Right lobe of liver (tissue), 6 donors: ENCODE data around the gene GPC2. TPM values are rescaled to one million over a fixed set of nuclear protein-coding genes. Genes with fewer than 3 reads are reported as not detected.

Experiments used
- ATAC-seq, 4 donors: fragments of 200-7000 bp; cut with Tn5 transposase; one replicate each; pipeline ENCODE4 v1.9.1; 2020; ENCODE audit warnings: mild to moderate bottlenecking in 4 of 4, moderate library complexity in 4 of 4
- DNase-seq, 3 donors: peaks; one replicate each; pipeline ENCODE4 v3.0.0-alpha.2; 2020
- H3K27ac ChIP-seq, 3 donors: fragments of 200-600 bp; one replicate each; pipeline ENCODE4 v1.8.0; 2022
- H3K27me3 ChIP-seq, 2 donors: fragments of 200-600 bp; one replicate each; pipeline ENCODE4 v1.8.0; 2022
- H3K36me3 ChIP-seq, 4 donors: fragments of 200-600 bp; sonication (generic) in 1 of 4; one replicate each; pipeline versions ENCODE4 v1.5.1 to v1.8.0; 2017 to 2022; ENCODE audit warnings: control low read depth in 1 of 4
- H3K4me1 ChIP-seq, 4 donors: fragments of 200-600 bp; sonication (generic) in 1 of 4; one replicate each; pipeline versions ENCODE4 v1.5.1 to v1.8.0; 2017 to 2022; ENCODE audit warnings: control low read depth in 1 of 4
- H3K4me3 ChIP-seq, 3 donors: fragments of 200-600 bp; one replicate each; pipeline ENCODE4 v1.8.0; 2022
- H3K9me3 ChIP-seq, 4 donors: fragments of 200-600 bp; sonication (generic) in 1 of 4; one replicate each; pipeline versions ENCODE4 v1.5.1 to v1.8.0; 2017 to 2022; ENCODE audit warnings: control low read depth in 1 of 4
- POLR2A ChIP-seq: fragments of 450-650 bp; IDR thresholded peaks from one replicate; pipeline ENCODE4 v1.6.1; 2017; ENCODE audit warnings: antibody characterized with exemption, mild to moderate bottlenecking
- WGBS: methylation state at CpG from one replicate; pipeline ENCODE4 v1.1.6; 2018; ENCODE audit warnings: low coverage, low lambda C conversion rate; ENCODE audit not compliant: insufficient coverage; ENCODE audit errors: missing lambda C conversion rate; 5-methylcytosine and 5-hydroxymethylcytosine counted together
- intact Hi-C, 2 donors: fragments of 100-400 bp; cut with DNase I; formaldehyde crosslinking; loops; one replicate each; pipeline versions ENCODE4 v1.11.2 to v1.14.1; 2022
- total RNA-seq, 6 experiments: library from RNA; depleted of rRNA in 2 of 6; stranded (reverse); fragments of >200 nt in 2 of 6; fragmentation: NEBNext Ultra II Directional in 3 of 6; extraction: Animal tissue kit (Norgen Biotek cat#: 25700) in 3 of 6; gene quantifications; one replicate each; pipeline versions ENCODE4 v1.1.0 to v1.2.4, GENCODE V29; 2016 to 2023
- TF ChIP-seq, protein P1 (sequence below), 4 donors: fragments of 200-600 bp in 3 of 4; fragments of 450-650 bp in 1 of 4; IDR thresholded peaks; one replicate each; pipeline versions ENCODE4 v1.5.1 to v1.8.0; 2016 to 2022; ENCODE audit warnings: antibody characterized with exemption in 4 of 4, mild to moderate bottlenecking in 2 of 4
- donor health status: DM: no; HTN: yes; CAD: no.
- donor health status: DM: no; HTN: no; CAD: no.
- donor health status: DM: no; HTN: no; CAD: no.
- donor health status: DM: no; HTN: yes; CAD: no.
- donor health status: DM: no; HTN: yes; CAD: no.

The GPC2 gene
- total RNA-seq, 6 experiments from 2014 or later, result 0.35 to 0.40 TPM; not detected in 4

- WGBS, result 90% methylated on average over 6 of the region's 14 CpGs
- H3K4me1 ChIP-seq, result peaks cover 0 to 6% (median 2%) of the 10 kb centered on the region in 4 donors
Measured at GRCh38 chr7:100175296-100175935, 1.8 kb downstream of the GPC2 start.

DNA sequence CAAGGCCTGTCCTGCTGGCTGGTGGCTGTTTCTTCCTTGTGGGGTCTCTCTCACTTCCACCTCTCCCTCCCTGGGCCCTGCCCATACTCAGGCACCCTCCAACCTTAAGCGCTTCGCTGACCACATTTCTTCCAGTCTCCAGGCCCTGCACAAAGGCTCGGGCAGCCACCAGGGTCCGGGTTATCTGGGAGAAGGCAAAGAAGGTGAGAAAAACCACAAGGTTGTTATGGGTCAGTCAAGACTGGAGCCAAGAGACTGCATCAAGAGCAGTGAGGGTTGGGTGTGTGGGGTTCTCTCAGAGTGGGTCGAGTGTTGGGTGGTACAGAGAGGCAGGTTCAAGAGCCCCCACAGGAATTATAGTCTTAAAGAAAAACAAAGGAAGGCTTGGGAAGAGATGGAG, 2.6 kb downstream of the GPC2 start:
- no peaks in the 10 kb centered on the region for H3K9me3 ChIP-seq
- ATAC-seq (no peak), DNase-seq (peak in 1 of 3 donors; percentile 11)
- 88% methylated on average over 5 of the region's 5 CpGs for WGBS
- intact Hi-C loops, result no loop called here
- no peak overlapping the region for H3K4me3 ChIP-seq
- H3K36me3 ChIP-seq, result no peaks in the 10 kb centered on the region
- no peaks in the 10 kb centered on the region for H3K27me3 ChIP-seq
- H3K4me1 ChIP-seq, result peaks cover 0 to 6% (median 2%) of the 10 kb centered on the region in 4 donors
- TF ChIP-seq, protein P1, sequence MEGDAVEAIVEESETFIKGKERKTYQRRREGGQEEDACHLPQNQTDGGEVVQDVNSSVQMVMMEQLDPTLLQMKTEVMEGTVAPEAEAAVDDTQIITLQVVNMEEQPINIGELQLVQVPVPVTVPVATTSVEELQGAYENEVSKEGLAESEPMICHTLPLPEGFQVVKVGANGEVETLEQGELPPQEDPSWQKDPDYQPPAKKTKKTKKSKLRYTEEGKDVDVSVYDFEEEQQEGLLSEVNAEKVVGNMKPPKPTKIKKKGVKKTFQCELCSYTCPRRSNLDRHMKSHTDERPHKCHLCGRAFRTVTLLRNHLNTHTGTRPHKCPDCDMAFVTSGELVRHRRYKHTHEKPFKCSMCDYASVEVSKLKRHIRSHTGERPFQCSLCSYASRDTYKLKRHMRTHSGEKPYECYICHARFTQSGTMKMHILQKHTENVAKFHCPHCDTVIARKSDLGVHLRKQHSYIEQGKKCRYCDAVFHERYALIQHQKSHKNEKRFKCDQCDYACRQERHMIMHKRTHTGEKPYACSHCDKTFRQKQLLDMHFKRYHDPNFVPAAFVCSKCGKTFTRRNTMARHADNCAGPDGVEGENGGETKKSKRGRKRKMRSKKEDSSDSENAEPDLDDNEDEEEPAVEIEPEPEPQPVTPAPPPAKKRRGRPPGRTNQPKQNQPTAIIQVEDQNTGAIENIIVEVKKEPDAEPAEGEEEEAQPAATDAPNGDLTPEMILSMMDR (IDR thresholded peaks at IDR 0.05), result no peak
- no peak for TF ChIP-seq POLR2A
- H3K27ac ChIP-seq, result no peak overlapping the region

More at GRCh38 chr7:100175296-100175935, 1.8 kb downstream of the GPC2 start:
- H3K9me3 ChIP-seq, result no peaks in the 10 kb centered on the region
- intact Hi-C loops, result no loop called here
- DNase-seq (peak in 1 of 3 donors; percentile 44), ATAC-seq (no peak)
- H3K4me3 ChIP-seq, result no peak overlapping the region
- H3K36me3 ChIP-seq, result no peaks in the 10 kb centered on the region
- H3K27ac ChIP-seq, result no peak overlapping the region
- no peaks in the 10 kb centered on the region for H3K27me3 ChIP-seq
- TF ChIP-seq, protein P1 (IDR thresholded peaks at IDR 0.05), result no peak
- TF ChIP-seq POLR2A, result no peak

- Histone ChIP-seq H3K27me3 (no peaks in the 10 kb centered on the region), H3K36me3 (no peaks in the 10 kb centered on the region), H3K4me1 (peaks cover 0 to 6% (median 2%) of the 10 kb centered on the region in 4 donors), H3K27ac (no peak overlapping the region), H3K4me3 (no peak overlapping the region), H3K9me3 (no peaks in the 10 kb centered on the region)
- DNase-seq (peak in 1 of 3 donors; percentile 23), ATAC-seq (no peak)
- intact Hi-C loops, result no loop called here
- no peak for TF ChIP-seq POLR2A
- TF ChIP-seq, protein P1 (IDR thresholded peaks at IDR 0.05), result no peak
- 89% methylated on average over 10 of the region's 11 CpGs for WGBS
Measured at GRCh38 chr7:100173806-100174495, 3.2 kb downstream of the GPC2 start.

GRCh38 chr7:100171840-100172239, 5.3 kb downstream of the GPC2 start:
- WGBS, result 45% methylated on average over 8 of the region's 22 CpGs
- ATAC-seq (no peak), DNase-seq (peak in 1 of 3 donors; percentile 23)
- H3K27ac ChIP-seq, result no peak overlapping the region
- TF ChIP-seq, protein P1 (IDR thresholded peaks at IDR 0.05), result no peak
- no peak for TF ChIP-seq POLR2A
- intact Hi-C loops, result no loop called here
- peak overlapping the region in 1 of 3 donors; percentile 16 for H3K4me3 ChIP-seq
- no peaks in the 10 kb centered on the region for H3K36me3 ChIP-seq
- no peaks in the 10 kb centered on the region for H3K27me3 ChIP-seq
- no peaks in the 10 kb centered on the region for H3K9me3 ChIP-seq
- peaks cover 0 to 6% (median 2%) of the 10 kb centered on the region in 4 donors for H3K4me1 ChIP-seq
